Activated CD4-positive, alpha-beta T cell treated with anti-CD3 and anti-CD28 coated beads, Interleukin-2, amount 10 ng/mL, durations not matched to agents 7 days and 5 days (primary cell): ENCODE data around the gene ANXA4. TPM values are rescaled to one million over a fixed set of nuclear protein-coding genes. Genes with fewer than 3 reads are reported as not detected.
"Not testable (repeated sequence)": the region's sequence is repeated elsewhere in the genome, so short reads cannot be mapped to it uniquely, and the experiment has no call there.

Source experiments
- CTCF ChIA-PET: fragments of 350-600 bp; sonication (Branson Sonifier 250); formaldehyde crosslinking; loops from one replicate; lab custom pipeline; 2021; ENCODE audit warnings: antibody characterized with exemption; lab: Charles Lee
- POLR2A ChIA-PET: fragments of 350-600 bp; sonication (Branson Sonifier 250); formaldehyde crosslinking; loops from one replicate; lab custom pipeline; 2021; ENCODE audit warnings: antibody characterized with exemption; lab: Charles Lee
- DNase-seq: peaks from one replicate; pipeline ENCODE4 v3.0.0-alpha.2; 2020
- H3K27ac Mint-ChIP-seq: one replicate; pipeline ENCODE4 v1.8.0; 2021; ENCODE audit warnings: mild to moderate bottlenecking, moderate library complexity, mixed read lengths
- H3K27me3 Mint-ChIP-seq: one replicate; pipeline ENCODE4 v1.8.0; 2021; ENCODE audit warnings: mixed read lengths
- H3K36me3 Mint-ChIP-seq: one replicate; pipeline ENCODE4 v1.8.0; 2021; ENCODE audit warnings: low read depth, mixed read lengths
- H3K4me1 Mint-ChIP-seq: one replicate; pipeline ENCODE4 v1.8.0; 2021; ENCODE audit warnings: mixed read lengths
- H3K4me3 Mint-ChIP-seq: one replicate; pipeline ENCODE4 v1.8.0; 2021; ENCODE audit warnings: mild to moderate bottlenecking, moderate library complexity, mixed read lengths
- H3K9me3 Mint-ChIP-seq: one replicate; pipeline ENCODE4 v1.8.0; 2021; ENCODE audit warnings: mixed read lengths
- total RNA-seq, 2 experiments: library from RNA; stranded (reverse); gene quantifications; one replicate each; pipeline ENCODE4 v1.2.3, GENCODE V29; 2021

ANXA4 gene
- total RNA-seq, 2 experiments from 2014 or later, result 70.6 to 75.9 TPM

DNA sequence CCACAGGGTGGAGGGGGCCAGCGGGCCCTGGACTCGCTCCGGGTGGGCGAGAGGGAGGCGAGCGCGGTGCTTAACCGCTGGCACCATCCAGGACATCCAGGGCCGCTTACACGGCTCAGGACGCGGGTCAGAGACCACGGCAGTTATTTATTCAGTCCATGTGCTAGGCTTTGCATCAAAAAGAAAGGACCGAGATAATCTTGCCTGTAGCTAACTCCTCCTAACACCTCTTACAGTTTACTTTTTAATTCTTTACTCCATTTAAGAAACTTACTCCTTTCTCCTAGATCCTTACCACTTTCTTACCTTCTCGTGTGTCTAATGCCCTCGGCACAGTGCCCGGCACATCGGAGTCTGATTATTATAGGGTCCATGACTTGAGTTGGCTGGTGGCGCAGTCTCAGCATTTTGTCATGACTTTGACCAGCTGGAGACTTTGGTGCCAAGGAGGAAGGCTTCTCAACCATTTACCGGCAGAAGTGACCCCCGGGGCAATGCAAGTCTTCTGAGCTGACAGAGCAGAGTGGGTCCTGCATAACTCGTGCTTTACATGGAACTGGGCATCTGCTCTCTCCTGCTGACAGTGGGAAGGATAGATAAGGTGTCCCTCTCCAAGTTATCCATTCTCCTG lies 503 bp downstream of the ANXA4 start:
- peak overlapping the region; percentile 86 for H3K4me3 Mint-ChIP-seq
- H3K27me3 Mint-ChIP-seq, result peaks cover 14% of the 10 kb centered on the region
- no peaks in the 10 kb centered on the region for H3K9me3 Mint-ChIP-seq
- no peak for DNase-seq
- ChIA-PET POLR2A (no interaction called here), CTCF (interaction anchor here (0.6 to 5.4 kb wide), 7 partner anchors 10 to 329 kb away, joined by 3 to 31 read pairs (median 4); no protein-coding TSS in a partner anchor)
- peaks cover 3% of the 10 kb centered on the region for H3K36me3 Mint-ChIP-seq
- H3K27ac Mint-ChIP-seq, result peak overlapping the region; percentile 86
- H3K4me1 Mint-ChIP-seq, result peaks cover 33% of the 10 kb centered on the region

DNA sequence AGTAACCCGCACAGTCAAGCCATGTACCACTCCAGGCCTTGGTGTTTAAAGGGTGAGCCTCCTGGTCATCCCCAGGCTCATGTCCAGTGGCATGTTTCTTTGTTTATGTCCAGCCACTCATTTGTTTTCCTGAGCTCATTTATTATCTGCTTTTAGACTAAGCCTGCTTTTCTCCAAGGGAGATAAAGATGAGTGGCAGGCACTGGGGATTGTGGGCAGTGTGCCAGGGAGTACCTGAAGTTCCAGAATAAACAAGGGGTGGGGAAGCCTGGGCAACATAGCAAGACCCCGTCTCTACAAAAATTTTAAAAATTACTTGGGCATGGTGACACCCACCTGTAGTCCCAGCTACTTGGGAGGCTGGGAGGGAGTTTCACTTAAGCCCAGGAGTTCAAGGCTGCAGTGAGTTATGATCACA lies 1.9 kb downstream of the ANXA4 start:
- Mint-ChIP-seq H3K4me1 (peaks cover 33% of the 10 kb centered on the region), H3K27ac (no peak overlapping the region), H3K9me3 (no peaks in the 10 kb centered on the region), H3K4me3 (no peak overlapping the region), H3K36me3 (peaks cover 3% of the 10 kb centered on the region), H3K27me3 (peaks cover 7% of the 10 kb centered on the region)
- POLR2A ChIA-PET, result no interaction called here
- no peak for DNase-seq
- CTCF ChIA-PET, result interaction anchor here (0.9 to 5.4 kb wide), 6 partner anchors 10 to 178 kb away, joined by 3 to 31 read pairs (median 3); no protein-coding TSS in a partner anchor

DNA sequence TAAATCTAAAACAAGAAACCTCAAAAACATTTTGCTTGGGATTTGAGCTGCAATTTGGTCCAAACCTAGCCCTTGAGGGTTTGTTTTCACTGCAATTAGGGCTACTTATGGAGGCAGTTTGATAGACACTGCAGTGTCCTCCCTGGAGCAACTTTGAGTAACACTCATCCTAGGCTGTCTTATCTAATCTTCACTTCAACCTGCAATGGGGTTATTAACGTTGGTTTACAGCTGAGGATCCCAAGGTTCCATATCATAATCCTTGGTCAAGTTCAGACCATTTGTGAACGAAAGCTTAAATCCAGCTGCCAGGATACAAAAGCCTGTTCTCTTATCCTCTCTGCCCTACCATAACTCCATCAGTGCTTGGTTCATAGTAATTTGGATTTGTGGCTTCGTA lies 2.5 kb downstream of the ANXA4 start:
- Mint-ChIP-seq H3K27ac (peak overlapping the region; percentile 36), H3K27me3 (peaks cover 3% of the 10 kb centered on the region), H3K4me3 (no peak overlapping the region), H3K4me1 (peaks cover 34% of the 10 kb centered on the region), H3K36me3 (peaks cover 5% of the 10 kb centered on the region), H3K9me3 (no peaks in the 10 kb centered on the region)
- POLR2A ChIA-PET, result no interaction called here
- CTCF ChIA-PET, result interaction anchor here (1.2 to 5.4 kb wide), 7 partner anchors 10 to 73 kb away, joined by 3 to 31 read pairs (median 4); no protein-coding TSS in a partner anchor
- DNase-seq, result no peak

DNA sequence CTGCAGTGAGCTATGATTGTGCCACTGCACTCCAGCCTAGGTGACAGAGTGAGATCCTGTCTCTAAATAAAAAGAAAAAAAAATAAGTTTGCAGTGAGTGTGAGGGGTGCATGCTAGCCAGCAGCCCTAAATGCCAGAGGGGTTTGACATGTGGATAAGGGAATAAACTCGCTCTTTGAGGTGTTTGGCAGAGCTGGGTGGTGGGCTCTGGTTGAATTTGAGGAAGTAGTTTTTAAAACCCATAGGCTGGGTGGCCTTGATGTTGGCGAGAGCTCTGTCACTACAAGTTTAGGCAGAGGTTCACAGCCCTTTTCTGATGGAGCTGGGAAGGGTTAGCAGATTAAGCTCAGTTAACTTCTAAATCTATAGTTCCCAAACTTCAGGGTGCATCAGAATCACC lies 3.1 kb downstream of the ANXA4 start:
- peak overlapping the region; percentile 36 for H3K27ac Mint-ChIP-seq
- ChIA-PET POLR2A (no interaction called here), CTCF (interaction anchor here (0.7 to 2.0 kb wide), 7 partner anchors 11 to 557 kb away, joined by 3 to 8 read pairs (median 4); partner anchors contain the start of gene FAM136A)
- DNase-seq, result no peak
- H3K4me3 Mint-ChIP-seq, result no peak overlapping the region
- H3K4me1 Mint-ChIP-seq, result peaks cover 34% of the 10 kb centered on the region
- H3K27me3 Mint-ChIP-seq, result peaks cover 3% of the 10 kb centered on the region
- no peaks in the 10 kb centered on the region for H3K9me3 Mint-ChIP-seq
- H3K36me3 Mint-ChIP-seq, result peaks cover 5% of the 10 kb centered on the region

DNA sequence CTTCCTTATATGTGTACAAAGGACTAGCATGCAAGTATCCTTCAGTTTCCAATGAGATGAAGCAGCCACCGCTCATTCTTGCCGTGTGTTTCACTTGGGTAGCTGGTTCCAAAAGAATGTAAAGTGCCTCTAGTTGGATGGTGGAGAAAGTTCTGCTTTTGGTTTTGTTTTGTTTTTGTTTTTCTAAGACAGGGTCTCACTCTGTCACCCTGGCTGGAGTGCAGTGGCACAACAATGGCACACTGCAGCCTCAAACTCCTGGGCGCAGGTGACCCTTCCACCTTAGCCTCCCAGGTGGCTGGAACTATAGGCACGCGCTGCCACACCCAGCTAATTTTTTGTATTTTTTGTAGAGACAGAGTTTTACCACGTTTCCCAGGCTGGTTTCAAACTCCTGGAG lies 8.3 kb downstream of the ANXA4 start:
- DNase-seq, result no peak
- no peaks in the 10 kb centered on the region for H3K27me3 Mint-ChIP-seq
- H3K36me3 Mint-ChIP-seq, result peaks cover 8% of the 10 kb centered on the region
- CTCF ChIA-PET, result interaction anchor here (0.6 to 1.1 kb wide), 2 partner anchors 66 to 163 kb away, joined by 3 to 4 read pairs; no protein-coding TSS in a partner anchor
- H3K27ac Mint-ChIP-seq, result no peak overlapping the region
- POLR2A ChIA-PET, result no interaction called here
- H3K9me3 Mint-ChIP-seq, result no peaks in the 10 kb centered on the region
- H3K4me1 Mint-ChIP-seq, result peaks cover 9% of the 10 kb centered on the region
- no peak overlapping the region for H3K4me3 Mint-ChIP-seq

DNA sequence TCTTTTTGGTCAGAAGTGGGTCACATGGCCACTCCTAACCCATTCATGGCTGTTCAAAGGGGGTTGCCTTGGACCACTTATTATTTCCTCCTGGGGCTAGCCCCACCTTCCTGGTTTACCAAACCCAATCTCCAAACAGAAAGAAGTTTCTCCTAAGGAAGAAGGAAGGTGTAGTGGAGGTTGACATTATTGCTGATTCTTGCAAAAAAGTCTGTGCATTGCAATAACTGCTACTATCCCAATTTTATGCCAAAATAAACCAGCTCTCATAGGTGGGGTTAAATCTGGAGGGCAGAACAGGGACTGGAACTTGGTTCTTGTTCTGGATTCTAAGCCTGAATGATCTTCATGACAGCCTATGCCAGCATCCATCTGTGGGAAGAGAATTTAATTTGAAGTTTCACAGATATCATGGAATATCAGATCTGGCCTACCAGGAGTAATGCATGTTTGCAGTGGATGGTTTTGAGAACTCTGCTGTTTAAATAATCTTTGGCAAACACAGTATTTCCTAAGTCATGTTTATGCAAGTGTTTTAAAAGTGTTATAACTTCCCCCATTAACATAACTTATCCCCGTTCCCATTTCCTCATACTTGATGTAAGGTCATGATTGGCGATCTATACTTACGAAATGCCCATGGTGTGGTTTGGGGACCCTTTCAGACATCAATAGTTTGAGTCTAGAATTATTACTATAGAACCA lies 11.9 kb downstream of the ANXA4 start:
- CTCF ChIA-PET, result interaction anchor here (1.4 to 1.9 kb wide), 2 partner anchors 9 to 79 kb away, joined by 4 to 5 read pairs; no protein-coding TSS in a partner anchor
- Mint-ChIP-seq H3K4me1 (peaks cover 17% of the 10 kb centered on the region), H3K27me3 (no peaks in the 10 kb centered on the region), H3K36me3 (peaks cover 4% of the 10 kb centered on the region), H3K4me3 (no peak overlapping the region), H3K27ac (no peak overlapping the region), H3K9me3 (no peaks in the 10 kb centered on the region)
- DNase-seq, result no peak
- POLR2A ChIA-PET, result no interaction called here

DNA sequence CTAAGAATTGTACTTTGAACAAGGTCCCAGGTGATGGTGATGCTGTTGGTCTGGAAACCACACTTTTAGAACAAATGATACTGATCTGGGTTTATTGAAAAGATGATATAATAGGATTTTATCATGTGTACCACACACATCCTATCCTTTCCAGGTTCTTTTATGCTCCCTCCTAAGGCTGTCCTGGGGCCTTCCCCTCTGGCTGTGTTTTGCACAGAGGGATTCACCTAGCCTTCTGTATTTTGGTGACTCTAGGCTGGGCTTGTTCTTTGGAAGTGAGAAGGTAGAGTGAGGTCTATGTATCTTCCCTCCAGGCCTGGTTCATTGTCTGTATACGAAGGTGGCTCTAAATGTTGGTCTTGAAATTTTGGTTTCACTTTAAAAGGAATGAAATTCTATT lies 12.7 kb downstream of the ANXA4 start:
- no peak overlapping the region for H3K27ac Mint-ChIP-seq
- peaks cover 3% of the 10 kb centered on the region for H3K36me3 Mint-ChIP-seq
- peaks cover 16% of the 10 kb centered on the region for H3K4me1 Mint-ChIP-seq
- DNase-seq, result no peak
- H3K4me3 Mint-ChIP-seq, result no peak overlapping the region
- no peaks in the 10 kb centered on the region for H3K9me3 Mint-ChIP-seq
- no peaks in the 10 kb centered on the region for H3K27me3 Mint-ChIP-seq
- POLR2A ChIA-PET, result no interaction called here
- CTCF ChIA-PET, result no interaction called here

DNA sequence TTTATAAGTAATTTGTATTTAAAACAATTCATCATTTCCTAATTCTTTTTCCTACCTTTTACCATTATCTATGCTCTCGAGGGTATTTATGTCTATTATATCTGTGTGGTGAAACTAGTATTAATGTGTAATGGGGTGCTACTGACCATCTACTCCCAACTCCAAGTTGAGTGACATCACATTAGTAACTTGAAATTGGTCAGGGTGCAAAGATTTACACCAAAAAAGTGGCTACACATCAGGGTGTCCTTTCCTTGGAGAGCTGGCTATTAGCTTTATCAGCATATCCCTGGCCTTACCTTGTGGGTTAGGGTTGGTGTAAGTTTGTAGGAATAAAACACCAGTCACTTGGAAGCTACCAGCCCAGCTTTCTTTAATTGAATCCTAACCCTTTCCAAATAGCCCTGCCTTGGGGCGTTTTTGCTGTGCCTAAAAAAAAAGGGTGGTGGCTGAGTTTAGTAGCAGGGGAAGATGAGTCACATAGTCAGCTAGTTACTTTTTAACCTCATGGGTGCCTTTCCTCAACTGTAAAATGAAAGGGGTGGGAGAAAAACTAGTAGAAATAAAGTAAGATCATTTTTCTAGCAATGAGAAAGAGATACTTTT lies 14.0 kb downstream of the ANXA4 start:
- ChIA-PET POLR2A (interaction anchor here (0.6 to 0.7 kb wide), 2 partner anchors 20 to 1006 kb away, joined by 3 to 7 read pairs; no protein-coding TSS in a partner anchor), CTCF (interaction anchor here (0.6 to 1.3 kb wide), 6 partner anchors 10 to 104 kb away, joined by 3 to 8 read pairs (median 3); no protein-coding TSS in a partner anchor)
- peaks cover 3% of the 10 kb centered on the region for H3K36me3 Mint-ChIP-seq
- peak overlapping the region; percentile 65 for H3K27ac Mint-ChIP-seq
- no peaks in the 10 kb centered on the region for H3K27me3 Mint-ChIP-seq
- no peaks in the 10 kb centered on the region for H3K9me3 Mint-ChIP-seq
- H3K4me1 Mint-ChIP-seq, result peaks cover 16% of the 10 kb centered on the region
- H3K4me3 Mint-ChIP-seq, result no peak overlapping the region
- DNase-seq, result peak; percentile 14

DNA sequence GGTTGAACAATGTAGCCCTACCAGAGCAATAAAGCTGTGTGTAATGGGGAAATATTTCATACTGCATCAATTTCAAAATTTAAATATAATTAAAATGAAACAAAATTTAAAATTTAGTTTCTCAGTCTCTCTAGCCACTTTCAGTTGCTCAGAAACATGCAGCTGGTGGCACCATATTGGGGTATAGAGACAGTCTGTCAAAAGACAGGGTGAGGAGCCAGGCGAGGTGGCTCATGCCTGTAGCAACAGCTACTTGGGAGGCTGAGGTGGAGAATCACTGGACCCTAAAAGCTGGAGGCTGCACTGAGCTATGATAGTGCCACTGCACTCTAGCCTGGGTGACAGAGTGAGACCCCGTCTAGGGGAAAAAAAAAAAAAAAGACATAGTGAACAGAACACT lies 20.1 kb downstream of the ANXA4 start:
- CTCF ChIA-PET, result interaction anchor here (0.6 to 1.8 kb wide), 7 partner anchors 11 to 55 kb away, joined by 3 to 12 read pairs (median 4); partner anchors contain the start of gene ANXA4
- Mint-ChIP-seq H3K9me3 (no peaks in the 10 kb centered on the region), H3K4me1 (peaks cover 41% of the 10 kb centered on the region), H3K27me3 (no peaks in the 10 kb centered on the region), H3K27ac (no peak overlapping the region), H3K4me3 (no peak overlapping the region), H3K36me3 (peaks cover 20% of the 10 kb centered on the region)
- POLR2A ChIA-PET, result no interaction called here
- no peak for DNase-seq

DNA sequence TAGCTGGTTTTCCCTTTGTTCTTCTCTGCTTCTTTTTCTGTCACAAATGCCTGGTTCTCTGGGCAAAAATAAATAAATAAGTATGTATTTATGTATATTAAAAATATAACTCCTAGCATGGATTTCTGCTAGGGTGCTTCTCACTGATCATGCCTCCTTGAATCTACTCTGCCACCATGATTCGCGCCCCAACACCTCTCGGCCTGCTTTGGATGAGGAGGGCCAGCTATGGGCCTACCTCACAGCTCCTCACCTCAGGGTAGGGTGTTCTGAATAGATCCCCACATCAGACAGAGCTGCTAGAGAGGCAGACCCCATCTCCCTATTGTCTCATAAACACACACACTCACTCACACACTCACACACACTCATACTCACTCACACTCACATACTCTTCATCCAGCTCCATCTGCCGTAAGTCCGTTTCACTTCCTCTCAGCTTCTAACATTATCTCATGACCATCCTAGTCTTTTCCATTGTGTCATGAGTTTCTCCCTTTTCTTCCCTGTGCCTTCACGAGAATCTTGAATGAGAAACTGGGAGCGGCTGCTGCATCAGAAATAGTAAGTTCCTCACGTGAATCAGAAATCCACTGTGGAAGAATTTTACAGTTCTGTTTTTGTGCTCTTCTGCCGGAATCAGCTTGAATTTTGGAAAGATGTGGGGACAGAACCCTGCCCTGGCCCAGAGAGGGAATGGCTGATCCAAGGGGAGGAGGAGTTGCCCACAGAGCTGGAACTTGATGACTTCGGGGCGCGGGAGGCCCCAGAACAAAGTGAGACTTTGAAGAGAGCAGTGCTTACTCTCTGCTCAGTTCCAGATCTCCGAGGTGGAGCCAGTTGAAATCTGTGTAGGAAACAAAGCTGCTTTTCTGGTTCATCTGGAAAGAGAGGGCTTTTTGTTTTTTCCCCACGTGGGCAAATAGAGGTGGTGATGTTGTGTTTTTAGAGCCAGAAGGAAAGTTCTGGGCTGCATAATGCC lies 20.9 kb downstream of the ANXA4 start:
- Mint-ChIP-seq H3K9me3 (no peaks in the 10 kb centered on the region), H3K27me3 (no peaks in the 10 kb centered on the region), H3K36me3 (peaks cover 22% of the 10 kb centered on the region), H3K4me1 (peaks cover 47% of the 10 kb centered on the region), H3K27ac (peak overlapping the region; percentile 58), H3K4me3 (no peak overlapping the region)
- ChIA-PET CTCF (interaction anchor here (0.8 to 1.8 kb wide), 7 partner anchors 10 to 55 kb away, joined by 3 to 12 read pairs (median 5); no protein-coding TSS in a partner anchor), POLR2A (no interaction called here)
- no peak for DNase-seq

DNA sequence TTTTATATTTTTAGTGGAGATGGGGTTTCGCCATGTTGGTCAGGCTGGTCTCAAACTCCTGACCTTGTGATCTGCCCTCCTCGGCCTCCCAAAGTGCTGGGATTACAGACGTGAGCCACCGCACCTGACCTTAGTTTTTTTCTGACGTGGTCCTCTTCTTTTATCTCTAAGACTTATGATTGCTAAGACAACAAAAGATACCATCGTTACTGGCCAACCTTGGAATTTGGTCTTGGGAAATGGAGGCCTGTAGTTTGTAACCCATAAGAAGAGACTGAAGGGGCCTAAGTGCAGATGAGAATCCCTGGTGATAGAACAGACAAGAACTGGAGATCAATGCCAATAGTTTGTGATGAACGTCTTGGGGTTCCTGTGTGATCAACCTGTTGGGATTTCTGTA lies 21.9 kb downstream of the ANXA4 start:
- H3K9me3 Mint-ChIP-seq, H3K27me3 Mint-ChIP-seq, H3K4me3 Mint-ChIP-seq, POLR2A ChIA-PET, DNase-seq: not testable (repeated sequence)
- Mint-ChIP-seq H3K4me1 (peaks cover 53% of the 10 kb centered on the region), H3K27ac (peak overlapping the region; percentile 27), H3K36me3 (peaks cover 26% of the 10 kb centered on the region)
- CTCF ChIA-PET, result interaction anchor here (1.2 to 1.7 kb wide), 2 partner anchors 11 to 39 kb away, joined by 5 to 12 read pairs; no protein-coding TSS in a partner anchor
